DMS79 (cell line): Measurements from ENCODE around the gene RNF144A.
A peak's percentile ranks its signal among the peaks of the same experiment; 100 is the strongest.

ENCODE experiments used
- DNase-seq: peaks from one replicate; lab custom pipeline; 2025; lab: John Stamatoyannopoulos, UW

The RNF144A gene

DNA sequence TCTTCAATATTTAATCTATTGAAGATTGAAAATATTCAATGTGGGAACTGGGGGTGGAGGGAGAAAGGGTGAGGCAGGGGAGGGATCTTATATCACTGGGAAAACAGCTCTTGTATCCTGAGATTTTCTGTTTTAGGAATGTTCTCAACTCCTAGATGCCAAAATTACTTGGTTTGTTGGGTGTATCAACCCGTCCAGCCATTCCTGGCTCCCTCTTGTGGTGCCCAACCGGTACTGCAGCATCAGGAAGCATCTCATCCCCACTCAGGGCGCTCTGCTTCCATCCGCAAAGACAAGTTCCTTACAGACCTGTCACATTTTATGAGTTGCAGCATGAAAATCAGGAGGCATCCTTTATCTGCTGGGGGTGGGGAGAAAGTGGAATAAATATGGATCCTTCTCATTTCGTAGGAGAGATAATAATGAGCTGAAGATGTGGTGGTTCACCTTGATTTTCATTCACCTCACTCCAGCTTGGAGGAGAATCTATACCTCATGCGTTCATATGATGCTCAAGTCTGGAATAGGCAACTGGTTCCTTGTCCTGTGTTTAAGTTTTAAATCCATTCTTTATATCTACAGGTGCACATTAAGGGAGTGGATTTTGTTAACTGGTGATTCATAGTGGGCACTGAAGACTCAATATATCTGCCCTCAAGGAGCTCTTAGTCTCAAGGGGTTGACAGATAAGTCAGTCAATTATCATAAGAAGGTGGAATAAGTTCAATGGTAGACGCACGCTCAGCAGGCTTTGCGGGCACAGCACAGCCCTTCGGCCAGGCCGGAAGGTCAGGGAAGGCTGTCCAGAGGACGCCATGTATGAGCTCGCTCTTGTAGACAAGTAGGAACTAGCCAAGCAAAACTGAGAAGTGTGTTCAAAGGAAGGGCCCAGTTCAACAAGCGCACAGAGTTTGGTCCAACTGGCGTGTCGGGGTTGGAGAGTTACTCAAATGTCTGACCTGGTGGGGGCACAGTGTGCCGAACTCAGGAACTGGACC is 127.3 kb downstream of the RNF144A start:
- no peak for DNase-seq

DNA sequence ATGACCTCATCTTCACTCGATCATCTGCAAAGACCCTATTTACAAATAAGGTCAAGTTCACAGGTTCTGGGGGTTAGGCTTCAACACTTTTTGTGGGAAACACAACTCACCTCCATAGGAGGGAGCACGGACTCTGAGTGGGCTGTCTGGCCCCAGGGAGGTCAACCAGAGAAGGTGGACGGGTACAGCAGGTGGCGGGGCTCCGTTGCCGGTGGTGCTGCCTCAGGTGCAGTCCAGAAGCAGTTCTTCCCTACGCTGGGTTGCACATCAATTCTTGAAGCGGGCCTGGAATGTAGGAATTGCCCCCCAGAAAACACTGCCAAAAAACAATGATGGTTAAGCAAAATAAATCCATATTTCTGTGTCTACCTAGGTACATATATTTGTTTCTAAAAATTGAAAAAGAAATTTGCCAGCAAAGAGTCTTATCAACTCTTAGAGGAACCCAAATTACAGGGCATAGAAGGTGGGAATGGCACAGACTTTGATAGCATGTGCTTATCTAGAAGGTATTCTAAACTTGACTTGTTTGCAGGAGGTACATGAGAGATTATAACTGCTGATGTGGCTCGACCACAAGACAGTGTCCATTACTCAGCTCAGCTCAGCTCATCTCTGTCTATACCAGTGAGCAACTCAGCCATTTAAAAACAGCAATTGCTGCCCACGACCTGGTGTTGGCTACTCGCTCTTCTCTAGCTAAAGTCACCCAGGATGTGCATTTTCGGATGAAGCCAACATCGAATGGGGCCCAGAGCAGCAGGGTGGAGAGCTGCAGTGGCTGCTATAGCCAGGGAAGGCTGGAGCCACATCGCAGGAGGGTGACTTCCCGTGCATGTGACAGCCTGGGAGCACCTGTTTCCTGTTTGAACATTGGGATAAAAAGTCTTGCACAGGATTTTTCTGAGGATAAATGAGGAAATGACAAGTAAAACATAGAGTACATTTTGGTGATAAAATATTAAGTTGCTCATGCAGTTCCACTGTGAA is 128.7 kb downstream of the RNF144A start:
- no peak for DNase-seq

DNA sequence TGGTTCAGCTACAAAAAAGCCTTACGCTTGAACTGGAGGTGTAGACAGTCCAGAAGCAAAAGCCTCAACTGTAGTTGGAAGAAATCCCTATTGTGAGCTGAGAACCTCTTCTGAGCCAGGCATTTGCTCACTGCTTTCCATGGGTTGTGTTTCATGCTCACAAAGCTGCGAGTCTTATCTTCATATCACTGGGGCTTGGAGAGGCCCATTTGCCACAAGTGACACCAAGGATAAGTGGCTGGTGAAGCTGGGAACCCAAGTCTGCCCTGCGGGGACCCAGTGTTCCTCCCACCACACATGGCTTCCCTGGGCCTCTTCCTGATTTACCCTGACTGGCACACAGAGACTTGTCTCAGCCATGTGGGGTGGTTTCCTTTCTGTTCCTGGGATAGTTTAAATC is 130.4 kb downstream of the RNF144A start:
- no peak for DNase-seq

DNA sequence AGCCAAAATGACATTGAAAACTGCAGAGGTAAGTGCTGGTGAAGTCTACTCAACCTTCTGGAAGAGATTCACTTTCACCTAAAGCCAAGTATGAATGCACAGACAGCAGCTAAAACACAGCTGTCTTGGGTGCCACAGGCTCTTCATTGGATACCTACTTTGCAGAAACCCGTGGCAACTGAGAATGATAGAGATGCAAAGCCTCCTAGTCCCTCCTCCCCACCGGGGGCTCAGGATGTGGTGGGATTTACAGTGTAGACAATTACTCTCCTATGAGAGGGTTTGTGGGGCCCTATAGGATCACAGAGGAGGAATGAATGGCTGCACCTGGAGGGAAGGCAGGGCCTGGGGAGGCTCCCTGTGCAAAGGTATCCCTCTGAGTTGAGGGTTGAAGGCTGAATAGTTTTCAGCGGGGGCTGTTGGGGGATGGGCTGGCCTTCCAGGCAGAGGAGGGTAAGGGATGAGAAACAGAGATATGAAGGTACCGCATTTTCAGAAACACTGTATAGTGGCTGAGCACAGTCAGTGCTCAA is 131.6 kb downstream of the RNF144A start:
- DNase-seq, result no peak

DNA sequence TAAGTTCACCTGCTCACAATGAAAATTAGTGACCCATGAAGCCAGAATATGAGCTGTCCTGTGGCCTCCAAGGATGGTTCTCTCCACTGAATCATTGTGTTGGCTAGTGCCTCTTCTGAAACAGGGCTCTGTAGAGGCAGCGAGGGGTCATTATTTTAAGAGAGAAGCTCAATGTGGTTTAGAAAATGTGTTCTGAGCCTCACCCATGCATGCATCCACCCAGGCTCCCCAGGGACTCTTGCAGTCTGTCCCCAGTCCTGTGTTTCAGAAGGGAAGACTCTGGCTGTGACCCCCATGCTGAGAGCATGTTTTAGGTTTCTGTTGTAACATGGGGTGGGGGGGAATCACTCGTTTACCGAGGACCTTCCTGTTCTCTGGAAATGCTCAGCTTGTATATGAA is 135.2 kb downstream of the RNF144A start:
- DNase-seq, result no peak

DNA sequence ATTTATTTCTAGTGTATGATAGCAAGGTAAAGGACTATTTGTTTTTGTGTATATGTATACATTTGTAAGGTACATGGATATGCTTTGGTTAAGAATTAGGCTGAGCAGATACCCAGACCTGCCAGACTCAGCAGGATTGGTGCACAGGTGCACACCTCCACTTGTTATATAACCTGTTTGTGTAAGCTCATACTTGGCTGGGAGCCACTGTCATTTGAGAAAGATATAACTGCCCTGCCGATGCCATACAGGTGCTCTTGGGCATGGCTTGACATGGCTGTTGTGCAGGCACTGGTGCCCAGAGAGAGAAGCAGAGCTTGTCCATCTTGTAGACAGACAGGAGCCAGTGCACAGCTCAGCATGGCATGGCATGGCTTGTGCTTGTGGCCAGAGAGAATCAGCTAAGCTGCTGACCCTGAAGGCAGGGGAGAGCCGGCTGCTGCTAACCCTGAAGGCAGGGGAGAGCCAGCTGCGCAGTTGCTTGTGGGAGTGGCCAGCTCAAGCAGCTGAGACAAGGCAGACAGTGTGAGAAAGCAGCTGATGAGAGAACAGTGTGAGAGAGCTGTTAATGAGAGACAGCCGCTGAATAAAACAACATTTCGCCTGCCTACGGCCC is 136.5 kb downstream of the RNF144A start:
- DNase-seq, result peak; percentile 70

DNA sequence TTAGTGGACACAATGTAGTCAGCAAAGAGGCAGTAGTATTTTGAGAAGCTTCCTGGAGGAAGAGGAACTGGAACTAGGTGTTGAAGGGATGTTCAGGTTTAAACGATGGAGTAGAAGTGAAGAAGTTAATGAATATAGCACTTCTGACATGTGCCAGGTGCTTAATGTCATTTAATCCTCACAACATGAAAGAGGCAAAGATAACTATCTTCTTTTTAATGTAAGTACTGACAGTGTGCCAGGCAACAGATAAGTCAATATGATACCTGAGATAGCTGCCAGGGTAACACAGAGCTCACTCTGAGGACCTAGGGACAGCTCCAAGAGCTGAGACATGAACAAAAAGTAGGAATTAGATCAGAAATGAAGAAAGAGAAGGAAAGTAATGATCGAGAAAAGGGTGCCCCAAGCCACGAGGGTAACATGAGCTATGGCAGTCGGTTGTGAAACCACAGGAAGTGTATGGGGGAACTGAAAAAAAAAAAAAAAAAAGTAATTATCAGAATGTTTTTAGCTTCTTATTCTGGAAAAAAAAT is 140.7 kb downstream of the RNF144A start:
- DNase-seq, result no peak

DNA sequence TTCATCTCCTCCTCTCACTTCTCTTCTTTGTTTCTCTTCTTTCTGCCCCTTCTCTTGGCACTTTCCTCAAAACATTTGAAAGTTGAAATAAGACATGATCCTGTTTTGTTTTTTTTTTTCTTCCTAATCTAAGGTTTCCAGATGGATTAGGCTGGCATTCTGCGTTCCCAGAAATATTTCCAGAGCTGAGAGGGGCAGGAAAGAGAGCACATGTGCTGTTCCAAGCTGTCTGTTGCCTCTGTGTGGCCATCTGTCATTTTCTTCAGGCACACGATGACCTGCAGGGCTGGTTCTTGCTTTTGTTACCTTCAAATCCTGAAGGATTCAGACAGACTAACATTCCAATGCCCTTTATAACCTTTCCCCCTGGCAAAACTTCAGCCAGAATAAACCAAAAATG is 142.9 kb downstream of the RNF144A start:
- DNase-seq, result no peak

DNA sequence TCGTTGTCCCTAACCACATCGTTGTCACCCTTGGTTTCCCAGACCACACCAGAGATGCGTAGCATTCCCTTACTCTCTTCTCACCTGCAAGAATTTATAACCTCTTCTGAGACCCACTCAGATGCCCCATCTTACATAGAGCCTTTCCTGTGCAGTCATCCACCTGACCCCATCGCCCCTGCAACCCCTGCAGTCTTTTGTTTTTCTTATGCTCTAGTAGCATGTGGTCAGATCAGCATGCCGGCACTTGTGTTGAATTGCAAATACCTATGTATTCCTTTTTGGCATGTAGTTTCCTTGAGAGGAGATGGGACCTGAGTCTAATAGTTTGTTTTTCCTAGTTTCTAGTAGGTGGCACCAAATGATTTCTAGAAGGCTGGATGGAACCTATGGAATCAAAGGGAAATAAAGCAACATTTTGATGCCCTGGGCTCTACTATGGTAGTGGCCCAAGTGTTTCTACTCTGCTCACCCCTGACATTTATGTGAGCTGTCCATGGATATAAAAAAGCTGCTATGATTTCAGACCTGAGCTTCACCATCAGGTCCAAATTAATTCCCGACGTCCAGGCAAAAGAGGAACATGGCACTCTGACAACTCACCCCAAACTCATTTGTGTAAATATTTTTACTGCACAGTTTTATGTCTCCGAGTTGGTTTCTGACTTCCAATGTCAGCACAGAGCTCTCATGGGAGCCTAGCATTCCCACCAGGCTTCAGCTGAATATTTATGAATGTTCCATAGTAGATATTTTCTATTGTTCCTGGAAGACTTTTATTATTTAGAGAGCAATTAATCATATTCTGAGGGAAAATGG is 143.6 kb downstream of the RNF144A start:
- no peak for DNase-seq

DNA sequence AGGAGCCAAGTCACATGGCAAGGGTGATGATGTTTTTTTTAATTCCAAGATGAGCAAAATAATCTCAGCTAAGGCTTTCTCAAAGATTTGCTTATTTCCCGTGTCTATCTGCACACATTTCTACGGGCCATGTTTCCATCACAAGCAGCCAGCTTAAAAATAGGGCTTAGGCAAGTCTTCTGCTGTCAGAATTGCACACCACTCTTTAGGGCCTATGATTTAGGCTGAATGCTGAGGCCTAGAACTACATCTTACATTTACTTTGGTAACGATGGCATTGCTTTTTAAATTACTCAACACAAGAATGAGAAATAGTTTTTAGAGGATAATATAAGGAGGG is 144.2 kb downstream of the RNF144A start:
- no peak for DNase-seq

DNA sequence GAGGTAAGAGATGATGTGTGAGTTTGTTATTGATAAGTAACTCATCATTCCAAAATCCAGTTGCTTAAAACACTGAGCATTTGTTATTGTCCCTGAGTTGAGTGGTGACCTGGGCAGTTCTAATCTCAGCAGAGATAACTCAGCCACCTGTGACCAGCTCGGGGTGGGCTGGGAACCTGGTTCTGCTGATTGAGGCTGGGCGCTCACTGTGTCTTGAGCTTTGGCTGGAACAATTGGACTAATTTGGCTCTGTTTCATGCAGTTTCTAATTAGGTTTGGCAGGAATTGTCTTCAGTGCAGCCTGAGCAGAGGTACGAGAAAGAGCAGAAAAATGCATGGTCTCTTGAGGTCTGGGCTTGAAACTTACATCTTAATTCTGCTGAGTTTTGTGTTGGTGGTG is 144.7 kb downstream of the RNF144A start:
- no peak for DNase-seq

DNA sequence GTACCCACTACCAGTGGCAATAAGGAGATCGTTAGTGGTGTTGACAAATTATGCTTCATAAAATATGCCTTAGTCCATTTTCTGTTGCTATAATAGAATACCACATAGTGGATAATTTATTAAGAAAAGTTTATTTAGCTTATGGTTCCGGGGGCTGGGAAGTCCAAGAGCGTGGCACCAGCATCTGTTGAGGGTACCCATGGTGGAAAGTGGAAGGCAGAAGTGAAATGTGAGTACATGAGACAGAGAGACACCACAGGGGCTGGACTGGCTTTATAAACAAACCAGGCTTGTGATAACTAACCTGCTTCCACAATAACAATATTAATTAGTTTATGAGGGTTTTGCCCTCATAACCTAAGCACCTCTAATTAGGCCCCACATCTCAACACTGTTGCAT is 146.6 kb downstream of the RNF144A start:
- no peak for DNase-seq

DNA sequence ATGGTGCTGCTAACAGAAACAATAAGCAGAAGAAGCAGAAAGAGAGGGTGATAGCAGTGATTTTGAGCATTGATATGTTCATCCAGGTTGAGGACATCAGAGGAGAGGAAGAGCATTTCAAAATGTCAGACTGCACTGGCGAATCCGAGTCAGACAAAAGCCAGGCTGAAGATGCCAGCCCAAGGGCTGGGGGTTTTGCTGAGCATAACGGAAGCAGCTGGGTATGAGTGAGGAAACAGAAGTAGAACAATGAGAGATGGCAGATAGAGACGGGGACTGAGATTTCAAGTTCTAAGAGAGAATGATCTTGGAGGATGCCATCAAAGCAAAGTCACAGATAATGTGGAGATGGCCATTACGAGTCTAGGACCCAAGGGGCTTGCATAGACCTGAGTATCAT is 151.2 kb downstream of the RNF144A start:
- DNase-seq, result no peak

DNA sequence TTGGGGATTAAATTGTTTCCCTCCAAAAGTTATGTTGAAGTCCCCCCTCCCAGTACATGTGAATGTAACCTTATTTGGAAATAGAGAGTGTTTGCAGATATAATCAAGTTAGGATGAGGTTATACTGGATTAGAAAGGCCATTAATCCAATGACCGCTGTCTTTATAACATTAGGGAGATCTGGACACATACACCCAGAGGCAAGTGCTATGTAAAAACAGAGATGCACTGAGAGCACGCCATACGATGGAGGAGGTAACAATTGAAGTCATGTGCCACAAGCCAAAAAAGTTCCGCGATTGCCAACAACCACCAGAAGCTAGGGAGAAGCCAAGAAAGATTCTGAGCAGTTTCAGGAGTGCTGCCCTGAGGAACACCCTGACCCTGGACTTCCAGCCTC is 153.3 kb downstream of the RNF144A start:
- no peak for DNase-seq

DNA sequence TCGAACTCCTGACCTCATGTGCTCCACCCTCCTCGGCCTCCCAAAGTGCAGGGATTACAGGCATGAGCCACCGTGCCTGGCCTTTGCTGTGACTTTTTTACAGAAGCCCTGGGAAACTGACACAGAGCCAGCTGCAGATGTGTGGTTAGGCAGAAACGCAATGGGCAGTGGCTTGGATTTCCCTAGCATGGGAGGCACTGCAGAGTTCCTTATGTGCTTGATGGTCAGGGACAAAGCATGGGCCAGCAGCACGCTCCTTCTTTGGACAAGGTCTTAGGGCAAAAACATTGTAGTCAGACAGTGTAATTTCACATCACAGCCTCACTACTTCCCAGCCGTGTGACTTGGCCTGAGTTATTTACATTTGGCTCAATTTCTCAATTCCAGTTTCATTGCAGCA is 153.9 kb downstream of the RNF144A start:
- no peak for DNase-seq

DNA sequence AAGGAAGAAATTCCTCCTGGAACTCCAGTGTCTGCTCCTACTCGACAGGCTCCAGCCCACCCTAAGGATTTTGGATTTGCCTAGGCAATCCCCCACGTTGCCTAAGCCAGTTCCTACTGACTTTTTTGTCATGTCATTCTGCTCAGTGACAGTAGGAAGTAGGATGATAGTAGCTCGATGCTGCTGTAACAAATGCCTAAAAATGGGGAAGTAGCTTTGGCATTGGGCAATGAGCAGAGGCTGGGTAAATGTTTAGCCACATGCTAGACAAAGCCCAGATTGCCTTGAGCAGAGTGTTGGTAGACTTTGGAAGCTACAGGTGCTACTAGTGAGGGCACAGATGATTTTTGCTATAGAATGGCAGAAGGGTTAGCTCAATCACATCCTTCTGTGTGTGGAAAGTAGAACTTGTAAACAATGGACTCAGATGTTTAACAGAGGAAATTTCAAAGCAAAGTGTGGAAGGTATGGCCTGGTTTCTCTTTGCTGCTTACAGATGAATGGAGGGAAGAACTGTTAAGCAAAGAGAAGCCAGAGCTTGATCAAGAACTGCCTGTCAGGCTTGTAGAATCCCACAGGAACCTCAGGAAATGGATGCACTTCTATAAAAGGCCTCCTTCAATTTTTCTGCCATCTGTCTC is 154.8 kb downstream of the RNF144A start:
- no peak for DNase-seq

DNA sequence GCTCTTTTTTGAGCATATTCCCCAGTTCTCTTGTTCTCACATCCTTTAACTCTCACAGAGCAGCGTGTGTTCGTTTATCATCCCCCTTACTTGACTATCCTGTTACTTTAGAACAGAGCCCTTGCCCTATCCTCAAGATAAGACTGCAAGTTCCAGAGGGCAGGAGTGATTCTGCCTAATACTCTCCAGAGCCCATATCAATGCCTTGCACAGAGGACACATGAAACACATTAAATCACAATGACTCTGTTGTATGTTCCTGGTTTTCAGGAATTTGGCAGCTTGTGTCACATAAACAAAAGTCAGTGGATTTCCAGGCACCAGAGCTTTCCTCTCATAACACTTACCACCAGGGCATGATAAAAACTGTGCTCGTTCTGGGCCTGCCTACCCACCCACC is 156.7 kb downstream of the RNF144A start:
- DNase-seq, result no peak

DNA sequence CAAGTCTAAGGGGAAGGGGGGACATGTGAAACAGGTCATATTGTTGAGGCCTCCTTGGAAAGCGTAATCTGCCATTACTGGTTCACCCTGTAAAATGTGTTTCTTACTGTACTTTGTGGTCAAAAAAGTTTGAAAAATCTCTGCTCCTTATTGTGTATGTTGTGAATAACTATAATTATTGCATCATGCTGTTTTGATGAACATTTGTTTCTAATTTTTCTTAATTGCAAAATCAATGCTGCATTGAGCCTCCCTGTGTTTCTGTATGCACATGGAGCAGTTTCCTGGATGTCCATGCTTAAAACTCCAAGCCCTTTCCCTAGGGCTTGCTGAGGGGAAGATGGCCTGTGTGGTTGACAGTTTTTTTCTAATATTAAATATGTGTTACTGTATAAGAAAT is 158.6 kb downstream of the RNF144A start:
- DNase-seq, result no peak

DNA sequence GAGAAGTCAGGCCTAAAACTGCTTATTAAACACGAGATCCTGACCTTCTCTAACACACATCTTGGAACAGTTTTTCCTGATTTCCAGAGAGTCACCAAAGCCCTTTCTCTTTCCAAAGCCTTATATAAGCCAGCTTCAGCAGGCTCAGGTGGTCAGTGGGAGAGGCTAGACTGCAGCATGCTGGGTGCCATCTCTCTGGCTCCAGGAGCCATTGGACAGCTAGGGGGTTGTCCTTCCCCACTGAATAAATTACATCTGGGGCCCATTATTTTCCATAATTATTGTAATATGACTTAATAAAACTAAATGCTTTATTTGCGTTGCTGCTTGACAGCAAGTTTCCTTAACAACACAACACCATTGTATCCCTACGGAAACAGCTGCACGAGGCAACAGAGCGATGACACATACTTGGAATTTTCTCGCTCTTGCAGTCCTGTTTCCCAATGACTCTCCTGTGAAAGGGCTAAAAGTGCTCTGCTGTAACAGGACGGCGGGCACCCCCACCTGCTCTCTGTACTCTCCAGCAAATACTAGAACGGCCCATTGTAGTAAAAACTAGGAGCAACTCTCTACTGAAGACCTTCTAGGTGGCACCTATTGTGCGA is 160.6 kb downstream of the RNF144A start:
- DNase-seq, result no peak
